Common myeloid progenitor, CD34-positive (primary cell): Measurements from ENCODE around the gene ATP5PO.

Experiments used
- CTCF ChIA-PET: fragments of 350-600 bp; sonication (Branson Sonifier 250); formaldehyde crosslinking; loops from one replicate; lab custom pipeline; 2021; ENCODE audit warnings: antibody characterized with exemption; lab: Charles Lee
- POLR2A ChIA-PET: fragments of 350-600 bp; sonication (Branson Sonifier 250); formaldehyde crosslinking; loops from one replicate; lab custom pipeline; 2021; ENCODE audit warnings: antibody characterized with exemption; lab: Charles Lee
- DNase-seq, 3 donors: peaks; one replicate each; pipeline versions ENCODE4 v3.0.0 to v3.0.0-alpha.2; 2013
- H3K27ac ChIP-seq, 2 experiments: 1 replicate in 1 of 2; 2 replicates in 1 of 2; pipeline ENCODE4 v1.7.0; 2013; ENCODE audit warnings: inconsistent platforms in 2 of 2, low read length in 2 of 2, mild to moderate bottlenecking in 2 of 2, low read depth in 1 of 2, moderate library complexity in 1 of 2; ENCODE audit not compliant: severe bottlenecking in 2 of 2, insufficient read depth in 1 of 2, poor library complexity in 1 of 2
- H3K27me3 ChIP-seq, 5 experiments: replicated peaks in 2 of 5; 1 replicate in 3 of 5; 2 replicates in 2 of 5; pipeline versions ENCODE4 v1.6.1 to v1.7.0; 2013; ENCODE audit warnings: low read length in 4 of 5, mild to moderate bottlenecking in 2 of 5, moderate library complexity in 2 of 5, inconsistent platforms in 1 of 5; ENCODE audit not compliant: insufficient read depth in 5 of 5, control insufficient read depth in 4 of 5
- H3K36me3 ChIP-seq, 4 experiments: 1 replicate in 2 of 4; 2 replicates in 2 of 4; pipeline versions ENCODE4 v1.6.1 to v1.7.0; 2013; ENCODE audit warnings: low read length in 3 of 4, control low read depth in 1 of 4, mild to moderate bottlenecking in 1 of 4; ENCODE audit not compliant: control insufficient read depth in 4 of 4, insufficient read depth in 4 of 4
- H3K4me1 ChIP-seq, 4 experiments: 1 replicate in 3 of 4; 2 replicates in 1 of 4; pipeline versions ENCODE4 v1.6.1 to v1.7.1; 2013; ENCODE audit warnings: low read length in 3 of 4, mild to moderate bottlenecking in 3 of 4, control low read depth in 1 of 4, inconsistent platforms in 1 of 4, moderate library complexity in 1 of 4; ENCODE audit not compliant: control insufficient read depth in 4 of 4, insufficient read depth in 4 of 4; ENCODE audit errors: control extremely low read depth in 1 of 4
- H3K4me3 ChIP-seq, 7 experiments: 1 replicate in 4 of 7; 2 replicates in 3 of 7; pipeline versions ENCODE4 v1.5.1 to v1.7.0; 2013; ENCODE audit warnings: mild to moderate bottlenecking in 7 of 7, low read length in 6 of 7, moderate library complexity in 6 of 7, inconsistent platforms in 2 of 7, low read depth in 2 of 7, control low read depth in 1 of 7; ENCODE audit not compliant: insufficient read depth in 4 of 7, control insufficient read depth in 1 of 7; ENCODE audit errors: extremely low read depth in 1 of 7
- H3K9me3 ChIP-seq, 5 experiments: 1 replicate in 4 of 5; 2 replicates in 1 of 5; pipeline versions ENCODE4 v1.6.1 to v1.7.1; 2013; ENCODE audit warnings: low read length in 4 of 5, mild to moderate bottlenecking in 2 of 5, inconsistent platforms in 1 of 5, low read depth in 1 of 5, moderate library complexity in 1 of 5; ENCODE audit not compliant: control insufficient read depth in 4 of 5, insufficient read depth in 2 of 5; ENCODE audit errors: control extremely low read depth in 1 of 5
- WGBS: methylation state at CpG from one replicate; pipeline ENCODE4 v1.1.5; 2013; ENCODE audit not compliant: insufficient coverage; 5-methylcytosine and 5-hydroxymethylcytosine counted together

ATP5PO gene

GRCh38 chr21:33924079-33924765 is 8.6 kb upstream of the ATP5PO start:
- ChIA-PET POLR2A (interaction anchor here (0.6 kb wide), 1 partner anchor 105 kb away, joined by 3 read pairs; no protein-coding TSS in a partner anchor), CTCF (interaction anchor here (0.7 to 4.3 kb wide), 50 partner anchors 9 to 449 kb away, joined by 3 to 112 read pairs (median 4); partner anchors contain the start of genes MRPS6 and SLC5A3)
- Histone ChIP-seq H3K4me1 (peaks cover 0 to 8% (median 0%) of the 10 kb centered on the region in 4 experiments), H3K9me3 (no peaks in the 10 kb centered on the region), H3K27ac (no peak overlapping the region), H3K4me3 (no peak overlapping the region), H3K36me3 (no peaks in the 10 kb centered on the region), H3K27me3 (no peaks in the 10 kb centered on the region)
- 32% methylated on average over 13 of the region's 13 CpGs for WGBS
- peak; percentile 78 to 85 (median 80) for DNase-seq

GRCh38 chr21:33917421-33917820 is 1.8 kb upstream of the ATP5PO start:
- H3K4me1 ChIP-seq = peaks cover 10 to 16% (median 13%) of the 10 kb centered on the region in 4 experiments
- no CpG with 5 or more reads among the region's 4 CpGs for WGBS

GRCh38 chr21:33916200-33916567 is 580 bp upstream of the ATP5PO start:
- WGBS = 98% methylated on average over 3 of the region's 5 CpGs
- DNase-seq = no peak
- Histone ChIP-seq H3K4me1 (peaks cover 10 to 16% (median 13%) of the 10 kb centered on the region in 4 experiments), H3K27ac (peak overlapping the region in 1 of 2 experiments; percentile 94), H3K4me3 (peak overlapping the region in 6 of 7 experiments; percentile 87 to 100 (median 98)), H3K27me3 (no peaks in the 10 kb centered on the region), H3K36me3 (peaks cover 2 to 20% (median 18%) of the 10 kb centered on the region in 4 experiments), H3K9me3 (no peaks in the 10 kb centered on the region)
- CTCF ChIA-PET = no interaction called here
- POLR2A ChIA-PET = no interaction called here

More at GRCh38 chr21:33917421-33917820, 1.8 kb upstream of the ATP5PO start:
- peaks cover 0 to 10% (median 8%) of the 10 kb centered on the region in 4 experiments for H3K36me3 ChIP-seq
- no peaks in the 10 kb centered on the region for H3K27me3 ChIP-seq
- no peaks in the 10 kb centered on the region for H3K9me3 ChIP-seq
- ChIA-PET POLR2A (interaction anchor here (0.6 kb wide), 1 partner anchor 83 kb away, joined by 3 read pairs; no protein-coding TSS in a partner anchor), CTCF (no interaction called here)
- no peak for DNase-seq
- no peak overlapping the region for H3K4me3 ChIP-seq
- no peak overlapping the region for H3K27ac ChIP-seq

DNA sequence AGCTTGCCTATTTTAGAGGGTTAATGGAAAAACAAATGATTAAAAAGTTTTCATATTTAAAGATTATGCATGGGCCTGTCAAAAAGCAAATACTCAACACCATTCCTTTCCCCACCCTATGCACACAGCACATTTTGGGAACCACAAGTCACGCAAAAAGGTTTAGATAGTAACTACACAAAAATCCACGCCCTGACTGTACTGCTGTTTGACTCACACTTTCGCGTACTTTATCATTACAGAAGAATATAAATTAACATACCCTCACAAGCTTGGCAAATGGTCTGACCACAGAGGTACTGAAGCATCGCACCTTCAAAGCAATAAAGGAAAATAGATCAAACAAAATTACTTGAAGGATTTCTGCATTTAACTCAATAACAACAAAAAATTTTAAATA is 1.4 kb downstream of the ATP5PO start:
- CTCF ChIA-PET = interaction anchor here (0.7 to 3.3 kb wide), 3 partner anchors 9 to 448 kb away, joined by 3 to 17 read pairs (median 4); no protein-coding TSS in a partner anchor
- H3K4me1 ChIP-seq = peaks cover 10 to 16% (median 13%) of the 10 kb centered on the region in 4 experiments
- POLR2A ChIA-PET = interaction anchor here (0.6 kb wide), 1 partner anchor 12 kb away, joined by 3 read pairs; no protein-coding TSS in a partner anchor
- H3K9me3 ChIP-seq = no peaks in the 10 kb centered on the region
- no peak for DNase-seq
- peak overlapping the region in 3 of 7 experiments; percentile 42 to 99 (median 99) for H3K4me3 ChIP-seq
- no peak overlapping the region for H3K27ac ChIP-seq
- H3K27me3 ChIP-seq = no peaks in the 10 kb centered on the region
- H3K36me3 ChIP-seq = peaks cover 11 to 38% (median 32%) of the 10 kb centered on the region in 4 experiments
- 95% methylated on average over 4 of the region's 5 CpGs for WGBS

- ChIA-PET CTCF (interaction anchor here (1.4 kb wide), 1 partner anchor 15 kb away, joined by 3 read pairs; no protein-coding TSS in a partner anchor), POLR2A (no interaction called here)
- Histone ChIP-seq H3K27me3 (no peaks in the 10 kb centered on the region), H3K4me1 (peaks cover 3 to 7% (median 6%) of the 10 kb centered on the region in 4 experiments), H3K9me3 (no peaks in the 10 kb centered on the region), H3K4me3 (no peak overlapping the region), H3K27ac (no peak overlapping the region), H3K36me3 (peaks cover 26 to 81% (median 66%) of the 10 kb centered on the region in 4 experiments)
- WGBS = 98% methylated on average over 5 of the region's 6 CpGs
- no peak for DNase-seq
Measured at GRCh38 chr21:33909756-33910155, 5.8 kb downstream of the ATP5PO start.

DNA sequence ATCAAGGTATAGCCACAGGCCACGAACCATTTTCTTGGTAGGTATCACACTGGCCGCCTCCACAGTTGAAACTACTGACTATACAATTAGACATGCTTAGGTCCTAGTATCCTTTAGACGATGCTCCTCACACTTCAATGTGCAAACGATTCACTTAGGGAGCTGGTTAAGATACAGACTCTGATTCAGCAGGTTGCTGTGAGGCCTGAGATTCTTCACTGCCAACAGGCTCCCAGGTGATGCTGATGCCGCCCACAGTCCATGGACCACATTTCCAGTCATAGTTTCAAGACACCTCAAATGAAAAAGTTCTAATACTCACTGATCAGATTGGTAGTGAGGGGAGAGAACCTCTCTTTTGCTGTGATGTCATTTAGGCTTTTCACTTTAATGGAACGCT is 6.8 kb downstream of the ATP5PO start:
- no peak overlapping the region for H3K27ac ChIP-seq
- H3K9me3 ChIP-seq = no peaks in the 10 kb centered on the region
- 96% methylated on average over 5 of the region's 6 CpGs for WGBS
- POLR2A ChIA-PET = no interaction called here
- no peaks in the 10 kb centered on the region for H3K27me3 ChIP-seq
- no peak for DNase-seq
- peaks cover 32 to 91% (median 73%) of the 10 kb centered on the region in 4 experiments for H3K36me3 ChIP-seq
- CTCF ChIA-PET = interaction anchor here (1.4 kb wide), 1 partner anchor 16 kb away, joined by 3 read pairs; no protein-coding TSS in a partner anchor
- H3K4me3 ChIP-seq = no peak overlapping the region
- H3K4me1 ChIP-seq = no peaks in the 10 kb centered on the region

DNA sequence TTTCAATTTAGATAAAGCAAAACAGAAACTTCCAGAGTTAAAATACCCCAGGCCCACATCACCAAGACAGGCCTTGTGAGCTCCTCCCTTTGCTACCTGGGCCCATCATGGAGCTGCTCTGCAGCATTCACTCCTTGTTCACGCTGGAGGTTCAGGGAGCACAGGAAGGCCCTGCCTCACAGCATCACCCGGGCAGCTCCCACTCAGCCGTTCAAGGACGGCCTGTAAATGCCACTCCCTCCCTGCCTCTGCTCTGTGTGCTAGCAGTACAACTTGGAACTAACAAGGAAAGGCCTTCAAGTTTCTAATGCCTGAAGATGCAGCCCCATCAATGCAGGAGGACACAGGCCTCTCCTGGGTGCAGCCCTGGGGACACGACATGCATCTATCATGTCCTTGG is 11.6 kb downstream of the ATP5PO start:
- DNase-seq = no peak
- H3K4me3 ChIP-seq = no peak overlapping the region
- ChIA-PET POLR2A (no interaction called here), CTCF (interaction anchor here (1.2 to 1.3 kb wide), 2 partner anchors 9 to 263 kb away, joined by 3 to 4 read pairs; partner anchors contain the start of gene CRYZL1)
- no peaks in the 10 kb centered on the region for H3K9me3 ChIP-seq
- H3K4me1 ChIP-seq = peaks cover 0 to 7% (median 2%) of the 10 kb centered on the region in 4 experiments
- H3K27me3 ChIP-seq = no peaks in the 10 kb centered on the region
- peaks cover 25 to 74% (median 61%) of the 10 kb centered on the region in 4 experiments for H3K36me3 ChIP-seq
- H3K27ac ChIP-seq = no peak overlapping the region
- WGBS = 96% methylated on average over 4 of the region's 5 CpGs
